H1 (cell line): Measurements from ENCODE around the gene BTBD16. TPM values are rescaled to one million over a fixed set of nuclear protein-coding genes. Genes with fewer than 3 reads are reported as not detected.

Experiments used
- CTCF ChIA-PET: fragments of 300-600 bp; sonication (Branson Sonifier 250); formaldehyde crosslinking; loops from one replicate; lab custom pipeline; 2021; ENCODE audit not compliant: partially characterized antibody; lab: Charles Lee
- POLR2A ChIA-PET: fragments of 300-600 bp; sonication (Branson Sonifier 250); formaldehyde crosslinking; loops from one replicate; lab custom pipeline; 2021; ENCODE audit warnings: inconsistent platforms; ENCODE audit not compliant: partially characterized antibody; lab: Charles Lee
- DNase-seq, 2 experiments: peaks; one replicate each; pipeline versions ENCODE4 v3.0.0 to v3.0.0-alpha.2; 2010 to 2022; ENCODE audit warnings: low spot score in 2 of 2, low read depth in 1 of 2, mixed read lengths in 1 of 2
- FAIRE-seq: peaks from 2 replicates; lab custom pipeline; 2011; peaks lifted over from hg19 to GRCh38; lab: Jason Lieb, UNC
- H2AFZ ChIP-seq: 2 replicates; pipeline ENCODE4 v1.8.1; 2012; ENCODE audit warnings: low read length, inconsistent platforms
- H2AK5ac ChIP-seq: 2 replicates; pipeline ENCODE4 v1.6.1; 2013; ENCODE audit warnings: low read depth, low read length
- H2BK120ac ChIP-seq: replicated peaks from 2 replicates; pipeline ENCODE3; 2013; ENCODE audit warnings: low read depth, low read length, inconsistent platforms
- H2BK12ac ChIP-seq: 2 replicates; pipeline ENCODE4 v1.6.1; 2013; ENCODE audit warnings: low read depth, low read length
- H2BK15ac ChIP-seq: 2 replicates; pipeline ENCODE4 v1.6.1; 2013; ENCODE audit warnings: low read length
- H2BK20ac ChIP-seq: 2 replicates; pipeline ENCODE4 v1.6.1; 2013; ENCODE audit warnings: low read length
- H2BK5ac ChIP-seq: 2 replicates; pipeline ENCODE4 v1.6.1; 2013; ENCODE audit warnings: low read depth, low read length
- H3K14ac ChIP-seq: 2 replicates; pipeline ENCODE4 v1.6.1; 2013; ENCODE audit warnings: inconsistent platforms; ENCODE audit not compliant: insufficient read length
- H3K18ac ChIP-seq: 2 replicates; pipeline ENCODE4 v1.6.1; 2013; ENCODE audit warnings: low read length; ENCODE audit errors: extremely low read depth
- H3K23ac ChIP-seq: 2 replicates; pipeline ENCODE4 v1.6.1; 2013; ENCODE audit warnings: inconsistent platforms; ENCODE audit not compliant: insufficient read length
- H3K23me2 ChIP-seq: 2 replicates; pipeline ENCODE4 v1.6.1; 2013; ENCODE audit warnings: low read depth, low read length
- H3K27ac ChIP-seq: 2 replicates; pipeline ENCODE4 v1.6.1; 2011; ENCODE audit warnings: low read depth, low read length, inconsistent platforms
- H3K27me3 ChIP-seq, 4 experiments: replicated peaks in 1 of 4; 1 replicate in 1 of 4; 2 replicates in 3 of 4; pipeline versions ENCODE4 v1.6.1 to v1.8.1; 2011 to 2013; ENCODE audit warnings: low read length in 3 of 4, mild to moderate bottlenecking in 3 of 4, inconsistent platforms in 2 of 4, mixed read lengths in 2 of 4, moderate library complexity in 1 of 4; ENCODE audit not compliant: control insufficient read depth in 3 of 4, insufficient read depth in 3 of 4; ENCODE audit errors: extremely low read depth in 1 of 4
- H3K36me3 ChIP-seq, 4 experiments: 2 replicates each; pipeline versions ENCODE4 v1.6.1 to v1.8.1; 2011 to 2013; ENCODE audit warnings: mild to moderate bottlenecking in 4 of 4, low read length in 3 of 4, moderate library complexity in 2 of 4, control low read depth in 1 of 4, inconsistent platforms in 1 of 4; ENCODE audit not compliant: insufficient read depth in 4 of 4, control insufficient read depth in 2 of 4
- H3K4ac ChIP-seq: replicated peaks from 2 replicates; pipeline ENCODE3; 2013; ENCODE audit warnings: low read length, low read depth, mixed read lengths, inconsistent platforms; ENCODE audit not compliant: insufficient read length
- H3K4me1 ChIP-seq, 4 experiments: replicated peaks in 1 of 4; 1 replicate in 1 of 4; 2 replicates in 3 of 4; pipeline versions ENCODE4 v1.6.1 to v1.8.1; 2011 to 2013; ENCODE audit warnings: low read length in 3 of 4, inconsistent platforms in 2 of 4, mixed read lengths in 1 of 4; ENCODE audit not compliant: insufficient read depth in 4 of 4, control insufficient read depth in 3 of 4
- H3K4me2 ChIP-seq, 2 experiments: 2 replicates each; pipeline versions ENCODE4 v1.6.1 to v1.8.1; 2011 to 2013; ENCODE audit warnings: low read depth in 2 of 2, low read length in 2 of 2, control low read depth in 1 of 2, inconsistent platforms in 1 of 2, mild to moderate bottlenecking in 1 of 2; ENCODE audit not compliant: insufficient read depth in 1 of 2
- H3K4me3 ChIP-seq, 4 experiments: fragments of 200-600, 300-600 bp in 1 of 4; sonication (generic), shearing (Covaris generic), sonication (Bioruptor Twin) in 1 of 4; 2 replicates each; pipeline versions ENCODE4 v1.5.1 to v1.8.1; 2011 to 2016; ENCODE audit warnings: low read length in 4 of 4, low read depth in 3 of 4, control low read depth in 2 of 4, inconsistent platforms in 2 of 4, mild to moderate bottlenecking in 2 of 4, mixed read lengths in 1 of 4, moderate library complexity in 1 of 4; ENCODE audit not compliant: insufficient read depth in 2 of 4; ENCODE audit errors: extremely low read depth in 1 of 4
- H3K56ac ChIP-seq: replicated peaks from 2 replicates; pipeline ENCODE3; 2013; ENCODE audit warnings: low read depth, mild to moderate bottlenecking, mixed read lengths, low read length, inconsistent platforms; ENCODE audit not compliant: insufficient read length
- H3K79me1 ChIP-seq: 2 replicates; pipeline ENCODE4 v1.6.1; 2013; ENCODE audit warnings: low read depth, low read length, control low read depth
- H3K79me2 ChIP-seq, 2 experiments: 2 replicates each; pipeline versions ENCODE4 v1.6.1 to v1.8.1; 2012 to 2013; ENCODE audit warnings: low read length in 2 of 2, mild to moderate bottlenecking in 2 of 2, inconsistent platforms in 1 of 2; ENCODE audit not compliant: insufficient read depth in 2 of 2, control insufficient read depth in 1 of 2
- H3K9ac ChIP-seq, 4 experiments: replicated peaks in 1 of 4; 1 replicate in 1 of 4; 2 replicates in 3 of 4; pipeline versions ENCODE4 v1.6.1 to v1.8.1; 2011 to 2013; ENCODE audit warnings: low read depth in 3 of 4, low read length in 3 of 4, control low read depth in 2 of 4, mild to moderate bottlenecking in 2 of 4, moderate library complexity in 2 of 4, inconsistent platforms in 1 of 4; ENCODE audit errors: extremely low read depth in 1 of 4
- H3K9me3 ChIP-seq, 2 experiments: 2 replicates each; pipeline versions ENCODE4 v1.6.1 to v1.8.1; 2012 to 2013; ENCODE audit warnings: mild to moderate bottlenecking in 2 of 2, moderate library complexity in 2 of 2, control low read depth in 1 of 2, inconsistent platforms in 1 of 2, low read depth in 1 of 2, low read length in 1 of 2, mixed read lengths in 1 of 2; ENCODE audit not compliant: insufficient read depth in 2 of 2
- H4K20me1 ChIP-seq, 2 experiments: replicated peaks in 1 of 2; 2 replicates each; pipeline versions ENCODE3 to v1.8.1; 2011 to 2013; ENCODE audit warnings: inconsistent platforms in 2 of 2, low read length in 2 of 2, mild to moderate bottlenecking in 1 of 2; ENCODE audit not compliant: insufficient read depth in 2 of 2, control insufficient read depth in 1 of 2
- H4K5ac ChIP-seq: 2 replicates; pipeline ENCODE4 v1.6.1; 2013; ENCODE audit warnings: low read length, low read depth, mixed read lengths, inconsistent platforms; ENCODE audit not compliant: insufficient read length
- H4K8ac ChIP-seq: 2 replicates; pipeline ENCODE4 v1.8.0; 2013; ENCODE audit warnings: mild to moderate bottlenecking, moderate library complexity, low read length, inconsistent platforms; ENCODE audit not compliant: insufficient read depth; ENCODE audit errors: extremely low read depth
- H4K91ac ChIP-seq: replicated peaks from 2 replicates; pipeline ENCODE3; 2013; ENCODE audit warnings: low read length, mixed read lengths, inconsistent platforms; ENCODE audit not compliant: insufficient read length
- BCL11A ChIP-seq, 2 experiments: IDR thresholded peaks; one replicate each; pipeline ENCODE4 v1.6.1; 2011; ENCODE audit warnings: low read depth in 2 of 2, low read length in 2 of 2, mild to moderate bottlenecking in 2 of 2
- CBX5 ChIP-seq: fragments of 300-800, 300-1000 bp; sonication (generic); IDR thresholded peaks from 2 replicates; pipeline ENCODE4 v1.7.1; 2016; ENCODE audit warnings: antibody characterized with exemption, low read length, low read depth
- CHD2 ChIP-seq: IDR thresholded peaks from 2 replicates; pipeline ENCODE4 v1.6.1; 2012; ENCODE audit warnings: low read length, improper control_type of control experiment
- GABPA ChIP-seq: IDR thresholded peaks from 2 replicates; pipeline ENCODE4 v1.6.1; 2011; ENCODE audit warnings: mild to moderate bottlenecking, low read length, moderate library complexity, borderline replicate concordance; ENCODE audit not compliant: insufficient read depth
- GTF2F1 ChIP-seq: IDR thresholded peaks from 2 replicates; pipeline ENCODE4 v1.6.1; 2012; ENCODE audit warnings: low read depth, low read length, improper control_type of control experiment, borderline replicate concordance
- JUND ChIP-seq: IDR thresholded peaks from 2 replicates; pipeline ENCODE4 v1.6.1; 2011; ENCODE audit warnings: mild to moderate bottlenecking, improper control_type of control experiment, low read length
- MAFK ChIP-seq: IDR thresholded peaks from 2 replicates; pipeline ENCODE4 v1.6.1; 2012; ENCODE audit warnings: low read depth, mild to moderate bottlenecking, improper control_type of control experiment, low read length
- POU5F1 ChIP-seq: IDR thresholded peaks from 2 replicates; pipeline ENCODE4 v1.6.1; 2011; ENCODE audit warnings: low read depth, mild to moderate bottlenecking, low read length, moderate library complexity
- RFX5 ChIP-seq: IDR thresholded peaks from 2 replicates; pipeline ENCODE4 v1.6.1; 2011; ENCODE audit warnings: low read depth, low read length, improper control_type of control experiment, borderline replicate concordance
- RNF2 ChIP-seq: fragments of 200-900, 300-1000 bp; sonication (generic); IDR thresholded peaks from 2 replicates; pipeline ENCODE4 v1.7.1; 2016; ENCODE audit warnings: borderline replicate concordance, low read depth, mild to moderate bottlenecking, antibody characterized with exemption, low read length; ENCODE audit not compliant: poor library complexity, severe bottlenecking; ENCODE audit errors: missing control alignments
- RXRA ChIP-seq: IDR thresholded peaks from 2 replicates; pipeline ENCODE4 v1.6.1; 2011; ENCODE audit warnings: low read depth, mild to moderate bottlenecking, low read length, moderate library complexity; ENCODE audit not compliant: insufficient read depth
- SIRT6 ChIP-seq: IDR thresholded peaks from one replicate; pipeline ENCODE4 v1.7.1; 2012; ENCODE audit warnings: low read length, inconsistent platforms
- SP1 ChIP-seq: IDR thresholded peaks from 2 replicates; pipeline ENCODE4 v1.6.1; 2011; ENCODE audit warnings: low read depth, low read length
- TAF1 ChIP-seq: IDR thresholded peaks from 2 replicates; pipeline ENCODE4 v1.6.1; 2011; ENCODE audit warnings: mild to moderate bottlenecking, low read depth, low read length
- TAF7 ChIP-seq: optimal IDR thresholded peaks from 2 replicates; pipeline ENCODE3; 2011; ENCODE audit warnings: low read depth, mild to moderate bottlenecking, inconsistent platforms, low read length, moderate library complexity, borderline replicate concordance
- WGBS, 2 experiments: shearing (Covaris generic) in 1 of 2; methylation state at CpG; one replicate each; pipeline versions ENCODE4 v1.1.6 to v1.1.7; 2013 to 2015; ENCODE audit warnings: low lambda C conversion rate in 2 of 2, mixed read lengths in 2 of 2, inconsistent platforms in 1 of 2, low coverage in 1 of 2, missing lambda C conversion rate in 1 of 2; ENCODE audit not compliant: insufficient replicate concordance in 2 of 2, insufficient coverage in 1 of 2, insufficient read length in 1 of 2; ENCODE audit errors: extremely low coverage in 1 of 2, missing lambda C conversion rate in 1 of 2; 5-methylcytosine and 5-hydroxymethylcytosine counted together
- polyA plus RNA-seq, 7 experiments: library from polyadenylated mRNA; depleted of rRNA in 3 of 7; stranded (reverse) in 5 of 7; unstranded in 2 of 7; fragments of >200 nt in 5 of 7; fragments of 200-250 nt in 2 of 7; gene quantifications; 1 replicate in 5 of 7; 2 replicates in 1 of 7; 4 replicates in 1 of 7; pipeline versions ENCODE4 v1.2.1 to v1.2.3, GENCODE V29; 2011 to 2013; ENCODE audit warnings: missing spikeins in 2 of 7, mixed read lengths in 2 of 7
- total RNA-seq: library from RNA; stranded (reverse); fragmentation: NEBNext Ultra II Directional; extraction: Animal tissue kit (Norgen Biotek cat#: 25700); gene quantifications from 2 replicates; pipeline ENCODE4 v1.2.1, GENCODE V29; 2021

BTBD16 gene
- total and polyA plus RNA-seq, 2 of the 8 experiments (the other 6 are each of a cell fraction or from before 2014, with no cell fraction given), result 0.05 TPM; not detected in 1

GRCh38 chr10:122321960-122322359 is 50.9 kb downstream of the BTBD16 start:
- no peak overlapping the region for H3K14ac ChIP-seq
- H3K23me2 ChIP-seq, result no peaks in the 10 kb centered on the region
- ChIA-PET POLR2A (no interaction called here), CTCF (interaction anchor here (0.8 to 2.8 kb wide), 4 partner anchors 10 to 378 kb away, joined by 3 to 10 read pairs (median 4); partner anchors contain the start of gene C10orf120)
- no peak overlapping the region for H2AFZ ChIP-seq
- DNase-seq (no peak), FAIRE-seq (no peak)
- H3K79me2 ChIP-seq, result no peaks in the 10 kb centered on the region
- no peaks in the 10 kb centered on the region for H3K4me1 ChIP-seq
- H3K27me3 ChIP-seq, result no peaks in the 10 kb centered on the region
- no peak overlapping the region for H3K56ac ChIP-seq
- no peak overlapping the region for H2BK20ac ChIP-seq
- 77% methylated on average over 4 of the region's 4 CpGs; no CpG with 5 or more reads in 1 of the 2 experiments for WGBS, 2 experiments
- H2BK12ac ChIP-seq, result no peak overlapping the region
- H3K9ac ChIP-seq, result no peak overlapping the region
- H3K23ac ChIP-seq, result no peak overlapping the region
- H3K4me2 ChIP-seq, result no peak overlapping the region
- H3K27ac ChIP-seq, result no peak overlapping the region
- H2AK5ac ChIP-seq, result no peak overlapping the region
- H4K5ac ChIP-seq, result no peak overlapping the region
- no peak overlapping the region for H2BK5ac ChIP-seq
- H3K79me1 ChIP-seq, result no peaks in the 10 kb centered on the region
- no peaks in the 10 kb centered on the region for H3K9me3 ChIP-seq
- no peak overlapping the region for H4K8ac ChIP-seq
- no peak overlapping the region for H4K91ac ChIP-seq
- no peak overlapping the region for H3K18ac ChIP-seq
- H3K36me3 ChIP-seq, result no peaks in the 10 kb centered on the region
- no peak overlapping the region for H2BK120ac ChIP-seq
- H3K4ac ChIP-seq, result no peak overlapping the region
- H3K4me3 ChIP-seq, result no peak overlapping the region
- no peaks in the 10 kb centered on the region for H4K20me1 ChIP-seq
- H2BK15ac ChIP-seq, result no peak overlapping the region
- TF ChIP-seq GABPA (no peak), RNF2 (no peak), RXRA (no peak), TAF1 (no peak), JUND (no peak), POU5F1 (no peak), GTF2F1 (no peak), TAF7 (no peak), SP1 (no peak), BCL11A (IDR thresholded peaks at IDR 0.05; ENCODE audit: low read depth in 2 of 2, low read length in 2 of 2) (no peak), RFX5 (no peak), SIRT6 (no peak), CBX5 (no peak), CHD2 (no peak), MAFK (no peak)
